SU-DHL-6 (cell line): ENCODE data around the gene SUV39H2.

Source experiments
- H2AFZ ChIP-seq: fragments of 200-600 bp; sonication (generic); 2 replicates; pipeline ENCODE4 v1.6.1; 2014; ENCODE audit warnings: low read depth, mild to moderate bottlenecking, moderate library complexity, mixed read lengths, antibody characterized with exemption, low read length; ENCODE audit not compliant: severe bottlenecking
- H3F3A ChIP-seq: fragments of 200-600 bp; shearing (Covaris generic); 2 replicates; pipeline ENCODE4 v1.6.0; 2016; ENCODE audit warnings: antibody characterized with exemption, mild to moderate bottlenecking; ENCODE audit not compliant: insufficient read depth
- H3K27ac ChIP-seq: fragments of 200-600 bp; sonication (generic); 2 replicates; pipeline ENCODE4 v1.5.1; 2016; ENCODE audit warnings: low read depth, mild to moderate bottlenecking, low read length, moderate library complexity, mixed read lengths
- H3K27me3 ChIP-seq: fragments of 200-600 bp; sonication (generic), shearing (Covaris generic); 2 replicates; pipeline ENCODE4 v1.6.0; 2014; ENCODE audit warnings: mild to moderate bottlenecking, low read length
- H3K36me3 ChIP-seq: fragments of 200-600 bp; sonication (generic); 2 replicates; pipeline ENCODE4 v1.6.1; 2014; ENCODE audit warnings: mild to moderate bottlenecking, low read length, mixed read lengths
- H3K4me2 ChIP-seq: fragments of 300-600, 200-600 bp; shearing (Covaris generic), sonication (generic); 2 replicates; pipeline ENCODE4 v1.6.0; 2014; ENCODE audit warnings: low read length, low read depth, mild to moderate bottlenecking; ENCODE audit not compliant: poor library complexity, severe bottlenecking
- H3K4me3 ChIP-seq: fragments of 200-600 bp; sonication (generic); 2 replicates; pipeline ENCODE4 v1.5.1; 2014; ENCODE audit warnings: antibody characterized with exemption, low read length, mild to moderate bottlenecking, mixed read lengths; ENCODE audit not compliant: insufficient read depth, poor library complexity, severe bottlenecking
- H3K79me2 ChIP-seq: fragments of 200-600 bp; sonication (generic); 2 replicates; pipeline ENCODE4 v1.6.1; 2014; ENCODE audit warnings: mild to moderate bottlenecking, low read length, moderate library complexity; ENCODE audit not compliant: insufficient read depth
- H3K9ac ChIP-seq: fragments of 200-600 bp; sonication (generic); 2 replicates; pipeline ENCODE4 v1.7.0; 2014; ENCODE audit warnings: mild to moderate bottlenecking, low read length
- H3K9me2 ChIP-seq: fragments of 200-600 bp; sonication (generic); replicated peaks from 2 replicates; pipeline ENCODE4 v1.6.1; 2014; ENCODE audit warnings: low read length; ENCODE audit not compliant: insufficient read depth
- H3K9me3 ChIP-seq: fragments of 200-600 bp; sonication (generic); 2 replicates; pipeline ENCODE4 v1.6.1; 2014; ENCODE audit warnings: low read length, mixed read lengths; ENCODE audit not compliant: insufficient read depth
- H4K20me1 ChIP-seq: fragments of 200-600 bp; sonication (generic); 2 replicates; pipeline ENCODE4 v1.6.1; 2014; ENCODE audit warnings: low read depth, mild to moderate bottlenecking, antibody characterized with exemption, low read length, moderate library complexity, mixed read lengths
- CTCF ChIP-seq: fragments of 200-600 bp; sonication (generic); IDR thresholded peaks from one replicate; pipeline ENCODE4 v1.5.1; 2017; ENCODE audit warnings: antibody characterized with exemption, mild to moderate bottlenecking, low read length, moderate library complexity; ENCODE audit not compliant: insufficient read depth, poor library complexity, severe bottlenecking
- EZH2phosphoT487 ChIP-seq: fragments of 200-600 bp; sonication (generic), shearing (Covaris generic); conservative IDR thresholded peaks from 2 replicates; pipeline ENCODE4 v1.6.1; 2018; ENCODE audit warnings: mild to moderate bottlenecking, antibody characterized with exemption, low read length, moderate library complexity, mixed read lengths

The SUV39H2 gene

GRCh38 chr10:14891151-14891550, 12.5 kb downstream of the SUV39H2 start:
- Histone ChIP-seq H3K27ac (no peak overlapping the region), H3K9me2 (no peaks in the 10 kb centered on the region), H3K9me3 (no peaks in the 10 kb centered on the region), H2AFZ (no peak overlapping the region), H3K4me3 (no peak overlapping the region), H3K36me3 (no peaks in the 10 kb centered on the region; the same call in 1 of the 2 replicates), H3K4me2 (no peak overlapping the region), H4K20me1 (peaks cover 11% of the 10 kb centered on the region; the same call in 1 of the 2 replicates), H3K27me3 (no peaks in the 10 kb centered on the region), H3K9ac (no peak overlapping the region), H3F3A (peaks cover 6% of the 10 kb centered on the region; the same call in 1 of the 2 replicates), H3K79me2 (peaks cover 95% of the 10 kb centered on the region)
- TF ChIP-seq EZH2phosphoT487 (no peak), CTCF (no peak)

- Histone ChIP-seq H3K9me2 (no peaks in the 10 kb centered on the region), H3K9ac (no peak overlapping the region), H3K4me2 (no peak overlapping the region), H4K20me1 (no peaks in the 10 kb centered on the region), H3K79me2 (peaks cover 5% of the 10 kb centered on the region; the same call in 1 of the 2 replicates), H3K9me3 (no peaks in the 10 kb centered on the region), H3K27ac (no peak overlapping the region), H3K36me3 (peaks cover 44% of the 10 kb centered on the region), H2AFZ (no peak overlapping the region), H3K4me3 (no peak overlapping the region), H3K27me3 (no peaks in the 10 kb centered on the region), H3F3A (peaks cover 56% of the 10 kb centered on the region)
- TF ChIP-seq CTCF (peak; percentile 47), EZH2phosphoT487 (no peak)
Measured at GRCh38 chr10:14904316-14904732, 25.7 kb downstream of the SUV39H2 start.

- Histone ChIP-seq H3K9ac (no peak overlapping the region), H3K4me2 (no peak overlapping the region), H3F3A (peaks cover 58% of the 10 kb centered on the region), H3K27ac (no peak overlapping the region), H3K9me3 (no peaks in the 10 kb centered on the region), H3K9me2 (no peaks in the 10 kb centered on the region), H2AFZ (no peak overlapping the region), H3K79me2 (no peaks in the 10 kb centered on the region), H4K20me1 (no peaks in the 10 kb centered on the region), H3K36me3 (peaks cover 38% of the 10 kb centered on the region), H3K27me3 (no peaks in the 10 kb centered on the region), H3K4me3 (no peak overlapping the region)
- TF ChIP-seq CTCF (no peak), EZH2phosphoT487 (no peak)
Measured at GRCh38 chr10:14904864-14905263, 26.2 kb downstream of the SUV39H2 start.
